Loucy (cell line): ENCODE measurements around the gene SPHK2.

ENCODE experiments used
- H2AFZ ChIP-seq: fragments of 200-600 bp; sonication (generic); 2 replicates; pipeline ENCODE4 v1.6.0; 2016; ENCODE audit warnings: antibody characterized with exemption, mild to moderate bottlenecking, low read length, moderate library complexity
- H3F3A ChIP-seq: fragments of 200-600 bp; 2 replicates; pipeline ENCODE4 v1.6.0; 2016; ENCODE audit warnings: antibody characterized with exemption, low read depth, mild to moderate bottlenecking
- H3K27me3 ChIP-seq: fragments of 200-600 bp; sonication (generic); 2 replicates; pipeline ENCODE4 v1.6.1; 2014; ENCODE audit warnings: low read length, mild to moderate bottlenecking; ENCODE audit not compliant: insufficient read depth, poor library complexity, severe bottlenecking
- H3K36me3 ChIP-seq: fragments of 200-600 bp; sonication (generic); 2 replicates; pipeline ENCODE4 v1.6.1; 2016; ENCODE audit warnings: low read length; ENCODE audit not compliant: insufficient read depth
- H3K4me1 ChIP-seq: fragments of 200-600 bp; sonication (generic); 2 replicates; pipeline ENCODE4 v1.5.1; 2014; ENCODE audit warnings: low read length, mild to moderate bottlenecking; ENCODE audit not compliant: insufficient read depth, poor library complexity, severe bottlenecking
- H3K4me2 ChIP-seq: fragments of 200-600 bp; sonication (generic); 2 replicates; pipeline ENCODE4 v1.6.0; 2014; ENCODE audit warnings: antibody characterized with exemption, low read length, low read depth, mild to moderate bottlenecking; ENCODE audit not compliant: poor library complexity, severe bottlenecking
- H3K4me3 ChIP-seq: fragments of 200-600 bp; sonication (generic); 2 replicates; pipeline ENCODE4 v1.5.1; 2014; ENCODE audit warnings: low read length, mild to moderate bottlenecking, mixed read lengths; ENCODE audit not compliant: poor library complexity, severe bottlenecking
- H3K79me2 ChIP-seq: fragments of 200-600 bp; sonication (generic); 2 replicates; pipeline ENCODE4 v1.6.1; 2014; ENCODE audit warnings: low read length; ENCODE audit not compliant: insufficient read depth
- H3K9ac ChIP-seq: fragments of 200-600 bp; sonication (generic); 2 replicates; pipeline ENCODE4 v1.6.0; 2014; ENCODE audit warnings: mild to moderate bottlenecking, low read depth, low read length, moderate library complexity; ENCODE audit not compliant: poor library complexity, severe bottlenecking
- H3K9me2 ChIP-seq: fragments of 200-600 bp; sonication (generic); replicated peaks from 2 replicates; pipeline ENCODE4 v1.6.1; 2016; ENCODE audit warnings: low read depth, low read length, mixed read lengths
- H3K9me3 ChIP-seq: fragments of 200-600 bp; sonication (generic); 2 replicates; pipeline ENCODE4 v1.6.1; 2014; ENCODE audit warnings: mild to moderate bottlenecking, antibody characterized with exemption, low read length, low read depth; ENCODE audit not compliant: insufficient read depth
- H4K20me1 ChIP-seq: fragments of 200-600 bp; sonication (generic); 2 replicates; pipeline ENCODE4 v1.6.0; 2014; ENCODE audit warnings: antibody characterized with exemption, low read length, mild to moderate bottlenecking; ENCODE audit not compliant: insufficient read depth, poor library complexity, severe bottlenecking
- CTCF ChIP-seq: fragments of 200-600 bp; sonication (generic); conservative IDR thresholded peaks from 2 replicates; pipeline ENCODE4 v1.5.1; 2014; ENCODE audit warnings: mild to moderate bottlenecking, antibody characterized with exemption, low read length
- EZH2phosphoT487 ChIP-seq: fragments of 200-600 bp; IDR thresholded peaks from 2 replicates; pipeline ENCODE4 v1.6.1; 2018; ENCODE audit warnings: antibody characterized with exemption, mild to moderate bottlenecking, moderate library complexity, borderline replicate concordance

SPHK2 gene

GRCh38 chr19:48600679-48601417 lies 18.5 kb upstream of the SPHK2 start:
- Histone ChIP-seq H3K9me3 (no peaks in the 10 kb centered on the region), H3K4me3 (no peak overlapping the region), H4K20me1 (no peaks in the 10 kb centered on the region), H3K36me3 (no peaks in the 10 kb centered on the region), H2AFZ (no peak overlapping the region), H3K4me2 (no peak overlapping the region), H3K27me3 (no peaks in the 10 kb centered on the region), H3F3A (no peaks in the 10 kb centered on the region), H3K79me2 (no peaks in the 10 kb centered on the region), H3K9me2 (no peaks in the 10 kb centered on the region), H3K4me1 (no peaks in the 10 kb centered on the region), H3K9ac (no peak overlapping the region)
- no peak for TF ChIP-seq CTCF
- TF ChIP-seq EZH2phosphoT487, result no peak

- Histone ChIP-seq H3K79me2 (no peaks in the 10 kb centered on the region), H3K27me3 (no peaks in the 10 kb centered on the region), H4K20me1 (no peaks in the 10 kb centered on the region), H3K36me3 (no peaks in the 10 kb centered on the region), H3K4me2 (no peak overlapping the region), H3K9ac (no peak overlapping the region), H3K4me3 (no peak overlapping the region), H3K9me3 (no peaks in the 10 kb centered on the region), H3F3A (no peaks in the 10 kb centered on the region), H3K4me1 (no peaks in the 10 kb centered on the region), H3K9me2 (no peaks in the 10 kb centered on the region), H2AFZ (no peak overlapping the region)
- TF ChIP-seq EZH2phosphoT487 (no peak), CTCF (no peak)
Observed at GRCh38 chr19:48603001-48603400, 16.3 kb upstream of the SPHK2 start.

GRCh38 chr19:48603449-48603848 lies 15.9 kb upstream of the SPHK2 start:
- Histone ChIP-seq H3K4me1 (no peaks in the 10 kb centered on the region), H3K27me3 (no peaks in the 10 kb centered on the region)

More at GRCh38 chr19:48603449-48603848, 15.9 kb upstream of the SPHK2 start:
- H3K4me2 ChIP-seq, result no peak overlapping the region
- H4K20me1 ChIP-seq, result no peaks in the 10 kb centered on the region
- no peaks in the 10 kb centered on the region for H3K9me3 ChIP-seq
- no peak for TF ChIP-seq EZH2phosphoT487
- no peak for TF ChIP-seq CTCF
- no peak overlapping the region for H3K4me3 ChIP-seq
- no peak overlapping the region for H3K9ac ChIP-seq
- no peak overlapping the region for H2AFZ ChIP-seq
- no peaks in the 10 kb centered on the region for H3K9me2 ChIP-seq
- no peaks in the 10 kb centered on the region for H3K79me2 ChIP-seq
- H3F3A ChIP-seq, result no peaks in the 10 kb centered on the region
- H3K36me3 ChIP-seq, result no peaks in the 10 kb centered on the region
